ENCODE results near the gene CHRNE. TPM values are rescaled to one million over a fixed set of nuclear protein-coding genes. Genes with fewer than 3 reads are reported as not detected.
A peak's percentile ranks its signal among the peaks of the same experiment; 100 is the strongest.

The CHRNE gene
- total RNA-seq = 0.52 and 0.61 TPM in 2 replicates

- DNase-seq (ENCODE audit: low spot score) = peak; percentile 61
These were observed at the start of gene CHRNE for GRCh38 chr17:4903051-4903818. Gene CHRNE (minus strand): TSS chr17:4903098. CDS start chr17:4903063, 35 bp downstream.

GRCh38 chr17:4951486-4951885 is 48.6 kb upstream of the CHRNE start:
- intact Hi-C loops (cut with micrococcal nuclease) = no loop called here
- Mint-ChIP-seq H3K9me3 (no peaks in the 10 kb centered on the region), H3K4me1 (ENCODE audit: low read depth) (peaks cover 24% of the 10 kb centered on the region), H3K36me3 (ENCODE audit: low read depth) (peaks cover 16% of the 10 kb centered on the region), H3K27me3 (ENCODE audit: insufficient read depth) (peaks cover 2% of the 10 kb centered on the region), H3K27ac (peak overlapping the region; percentile 6), H3K4me3 (peak overlapping the region; percentile 91)
- no peak for DNase-seq (ENCODE audit: low spot score)

More at GRCh38 chr17:4903051-4903818, at the start of gene CHRNE:
- intact Hi-C loops (cut with micrococcal nuclease) = loop anchor here (1.0 to 5.0 kb wide), 2 partner anchors 172 to 336 kb away; partner anchors contain the start of gene MED11
- H3K9me3 Mint-ChIP-seq = no peaks in the 10 kb centered on the region
- H3K4me3 Mint-ChIP-seq = peak within 1 kb of the TSS; percentile 21
- H3K27ac Mint-ChIP-seq = peak within 1 kb of the TSS; percentile 52
- H3K27me3 Mint-ChIP-seq (ENCODE audit: insufficient read depth) = peaks cover 16% of the 10 kb centered on the region
- peaks cover 25% of the 10 kb centered on the region for H3K4me1 Mint-ChIP-seq (ENCODE audit: low read depth)
- no peaks in the 10 kb centered on the region for H3K36me3 Mint-ChIP-seq (ENCODE audit: low read depth)

GRCh38 chr17:4950746-4951204 is 47.9 kb upstream of the CHRNE start, which contains the start of gene ENO3:
Gene ENO3 (plus strand): TSS chr17:4951119. CDS start chr17:4951830, 711 bp downstream.
- Mint-ChIP-seq H3K9me3 (no peaks in the 10 kb centered on the region), H3K27me3 (ENCODE audit: insufficient read depth) (peaks cover 2% of the 10 kb centered on the region), H3K4me3 (peak within 1 kb of the TSS; percentile 91), H3K27ac (peak within 1 kb of the TSS; percentile 92), H3K36me3 (ENCODE audit: low read depth) (peaks cover 19% of the 10 kb centered on the region), H3K4me1 (ENCODE audit: low read depth) (peaks cover 30% of the 10 kb centered on the region)
- DNase-seq (ENCODE audit: low spot score) = no peak
- intact Hi-C loops (cut with micrococcal nuclease) = no loop called here

- peaks cover 36% of the 10 kb centered on the region for H3K4me1 Mint-ChIP-seq (ENCODE audit: low read depth)
- H3K9me3 Mint-ChIP-seq = no peaks in the 10 kb centered on the region
- H3K27me3 Mint-ChIP-seq (ENCODE audit: insufficient read depth) = peaks cover 2% of the 10 kb centered on the region
- intact Hi-C loops (cut with micrococcal nuclease) = no loop called here
- H3K27ac Mint-ChIP-seq = peak overlapping the region; percentile 92
- DNase-seq (ENCODE audit: low spot score) = no peak
- H3K4me3 Mint-ChIP-seq = peak overlapping the region; percentile 91
- H3K36me3 Mint-ChIP-seq (ENCODE audit: low read depth) = peaks cover 25% of the 10 kb centered on the region
These were observed 47.3 kb upstream of the CHRNE start for GRCh38 chr17:4950075-4950745.

- H3K4me1 Mint-ChIP-seq (ENCODE audit: low read depth) = peaks cover 43% of the 10 kb centered on the region
- intact Hi-C loops (cut with micrococcal nuclease) = loop anchor here (1.0 to 5.0 kb wide), 5 partner anchors 38 to 807 kb away; partner anchors contain the start of genes CAMTA2, CYB5D2, MINK1 and NUP88
- H3K4me3 Mint-ChIP-seq = peak overlapping the region; percentile 84
- H3K27me3 Mint-ChIP-seq (ENCODE audit: insufficient read depth) = peaks cover 2% of the 10 kb centered on the region
- H3K27ac Mint-ChIP-seq = peak overlapping the region; percentile 85
- no peaks in the 10 kb centered on the region for H3K9me3 Mint-ChIP-seq
- peak; percentile 75 for DNase-seq (ENCODE audit: low spot score)
- peaks cover 31% of the 10 kb centered on the region for H3K36me3 Mint-ChIP-seq (ENCODE audit: low read depth)
These were observed 46.6 kb upstream of the CHRNE start for GRCh38 chr17:4949321-4950074.

GRCh38 chr17:4948931-4949320 is 46.0 kb upstream of the CHRNE start:
- H3K27me3 Mint-ChIP-seq (ENCODE audit: insufficient read depth) = peaks cover 2% of the 10 kb centered on the region
- peaks cover 49% of the 10 kb centered on the region for H3K4me1 Mint-ChIP-seq (ENCODE audit: low read depth)
- no peaks in the 10 kb centered on the region for H3K9me3 Mint-ChIP-seq
- H3K27ac Mint-ChIP-seq = peak overlapping the region; percentile 100
- H3K4me3 Mint-ChIP-seq = peak overlapping the region; percentile 97
- peaks cover 35% of the 10 kb centered on the region for H3K36me3 Mint-ChIP-seq (ENCODE audit: low read depth)
- DNase-seq (ENCODE audit: low spot score) = peak; percentile 77
- intact Hi-C loops (cut with micrococcal nuclease) = loop anchor here (1.0 to 5.0 kb wide), 9 partner anchors 9 to 806 kb away; partner anchors contain the start of genes ARRB2, CAMTA2, CYB5D2 and INCA1

- peaks cover 35% of the 10 kb centered on the region for H3K36me3 Mint-ChIP-seq (ENCODE audit: low read depth)
- DNase-seq (ENCODE audit: low spot score) = peak; percentile 82
- H3K4me1 Mint-ChIP-seq (ENCODE audit: low read depth) = peaks cover 52% of the 10 kb centered on the region
- H3K27me3 Mint-ChIP-seq (ENCODE audit: insufficient read depth) = peaks cover 2% of the 10 kb centered on the region
- peak within 1 kb of the TSS; percentile 100 for H3K27ac Mint-ChIP-seq
- intact Hi-C loops (cut with micrococcal nuclease) = loop anchor here (1.0 to 5.0 kb wide), 8 partner anchors 8 to 806 kb away; partner anchors contain the start of genes ARRB2, CYB5D2, INCA1 and KIF1C
- peak within 1 kb of the TSS; percentile 100 for H3K4me3 Mint-ChIP-seq
- H3K9me3 Mint-ChIP-seq = no peaks in the 10 kb centered on the region
These were observed 45.5 kb upstream of the CHRNE start, which contains the start of gene PFN1 for GRCh38 chr17:4948166-4948930. Gene PFN1 (minus strand): TSS chr17:4948530. CDS start chr17:4948394, 136 bp downstream.

- H3K27me3 Mint-ChIP-seq (ENCODE audit: insufficient read depth) = peaks cover 2% of the 10 kb centered on the region
- H3K27ac Mint-ChIP-seq = peak overlapping the region; percentile 94
- intact Hi-C loops (cut with micrococcal nuclease) = loop anchor here (1.0 to 5.0 kb wide), 8 partner anchors 7 to 805 kb away; partner anchors contain the start of genes ARRB2, CYB5D2, INCA1 and KIF1C
- H3K36me3 Mint-ChIP-seq (ENCODE audit: low read depth) = peaks cover 42% of the 10 kb centered on the region
- H3K9me3 Mint-ChIP-seq = no peaks in the 10 kb centered on the region
- H3K4me1 Mint-ChIP-seq (ENCODE audit: low read depth) = peaks cover 59% of the 10 kb centered on the region
- H3K4me3 Mint-ChIP-seq = peak overlapping the region; percentile 100
- DNase-seq (ENCODE audit: low spot score) = peak; percentile 74
These were observed 44.7 kb upstream of the CHRNE start for GRCh38 chr17:4947411-4948165.

GRCh38 chr17:4947010-4947410 is 44.1 kb upstream of the CHRNE start:
- no peak for DNase-seq (ENCODE audit: low spot score)

GRCh38 chr17:4946312-4946976 is 43.5 kb upstream of the CHRNE start:
- no peak for DNase-seq (ENCODE audit: low spot score)
- no peaks in the 10 kb centered on the region for H3K9me3 Mint-ChIP-seq
- intact Hi-C loops (cut with micrococcal nuclease) = loop anchor here (5.0 kb wide), 2 partner anchors 114 to 471 kb away; partner anchors contain the start of genes MINK1 and NUP88

More at GRCh38 chr17:4947010-4947410, 44.1 kb upstream of the CHRNE start:
- Mint-ChIP-seq H3K9me3 (no peaks in the 10 kb centered on the region), H3K27me3 (ENCODE audit: insufficient read depth) (peaks cover 2% of the 10 kb centered on the region), H3K36me3 (ENCODE audit: low read depth) (peaks cover 48% of the 10 kb centered on the region), H3K4me3 (peak overlapping the region; percentile 100), H3K27ac (peak overlapping the region; percentile 94), H3K4me1 (ENCODE audit: low read depth) (peaks cover 65% of the 10 kb centered on the region)
- intact Hi-C loops (cut with micrococcal nuclease) = loop anchor here (5.0 kb wide), 2 partner anchors 115 to 470 kb away; partner anchors contain the start of genes MINK1 and NUP88

More at GRCh38 chr17:4946312-4946976, 43.5 kb upstream of the CHRNE start:
- Mint-ChIP-seq H3K4me1 (ENCODE audit: low read depth) (peaks cover 70% of the 10 kb centered on the region), H3K4me3 (peak overlapping the region; percentile 100), H3K36me3 (ENCODE audit: low read depth) (peaks cover 53% of the 10 kb centered on the region), H3K27me3 (ENCODE audit: insufficient read depth) (peaks cover 2% of the 10 kb centered on the region), H3K27ac (peak overlapping the region; percentile 94)

All from activated T-helper 1 cell treated with anti-CD3 and anti-CD28 coated beads, Interleukin-12 subunit alpha, Interleukin-12 subunit beta, Interleukin-2, Interleukin-4 antibody, amounts not matched to agents 30 ng/mL and 10 ng/mL and 1 ng/mL, durations not matched to agents 14 hours and 24 hours and 36 hours (primary cell).